Stimulated activated CD4-positive, alpha-beta T cell treated with anti-CD3 and anti-CD28 coated beads, TNF-alpha, amount 100 ng/mL, for 4 hours (primary cell): ENCODE data around the gene NDUFS6.
"Not testable (repeated sequence)": the region's sequence is repeated elsewhere in the genome, so short reads cannot be mapped to it uniquely, and the experiment has no call there.

Experiments
- DNase-seq, 3 experiments: peaks; one replicate each; pipeline ENCODE4 v3.0.0-alpha.2; 2020; ENCODE audit warnings: low read depth in 3 of 3

The NDUFS6 gene

DNA sequence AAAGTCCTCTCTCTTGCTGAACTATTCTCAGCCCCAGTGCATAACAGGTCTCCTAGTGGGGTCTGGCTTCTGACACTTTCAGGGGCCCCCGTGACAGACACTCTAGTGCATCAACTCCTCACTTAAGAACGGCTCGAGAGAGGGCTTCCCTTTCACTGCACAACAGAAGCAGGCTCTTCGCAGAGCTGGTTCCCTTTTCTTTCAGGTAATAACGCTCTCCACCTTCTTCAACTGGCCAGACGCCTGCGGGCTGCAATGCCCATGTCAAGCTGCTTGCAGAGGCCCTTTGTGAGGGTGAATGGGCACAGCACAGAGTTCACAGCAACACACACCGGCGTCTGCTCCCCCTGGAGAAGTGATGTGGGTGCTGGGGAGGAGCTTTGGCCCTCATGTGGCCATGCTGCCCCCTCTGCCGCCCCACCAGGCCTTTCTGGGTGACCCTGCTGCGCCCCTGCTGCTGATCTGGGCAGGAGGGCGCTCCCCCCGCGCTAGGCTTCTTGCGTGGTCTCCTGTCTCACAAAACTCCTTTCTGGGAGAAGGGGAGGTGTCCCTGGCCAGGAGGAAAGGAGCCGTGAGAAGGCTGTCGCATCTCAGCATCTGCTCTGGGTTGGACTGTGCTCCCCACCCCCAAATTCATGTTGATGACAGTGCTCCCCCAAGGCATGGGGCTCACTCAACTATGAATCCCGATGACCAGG is 4.0 kb upstream of the NDUFS6 start:
- no peak for DNase-seq

DNA sequence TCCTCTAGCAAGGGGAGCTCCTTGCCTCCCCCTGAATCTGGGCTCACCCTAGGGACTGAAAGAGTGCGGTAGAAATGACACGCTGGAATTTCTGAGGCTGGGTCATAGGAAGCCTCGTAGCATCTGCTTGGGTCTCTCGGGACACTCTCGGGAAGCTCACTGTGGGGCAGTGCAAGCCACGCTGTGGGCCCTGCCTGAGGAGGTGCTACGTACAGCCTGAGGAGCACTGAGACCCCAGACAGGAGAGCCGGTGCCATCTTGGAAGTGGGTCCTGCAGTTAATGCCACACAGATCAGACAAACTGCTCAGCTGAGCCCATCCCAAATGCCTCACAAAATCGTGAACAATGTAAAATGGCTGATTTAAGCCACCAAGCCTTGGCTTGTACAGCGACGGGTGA is 3.4 kb upstream of the NDUFS6 start:
- no peak for DNase-seq

DNA sequence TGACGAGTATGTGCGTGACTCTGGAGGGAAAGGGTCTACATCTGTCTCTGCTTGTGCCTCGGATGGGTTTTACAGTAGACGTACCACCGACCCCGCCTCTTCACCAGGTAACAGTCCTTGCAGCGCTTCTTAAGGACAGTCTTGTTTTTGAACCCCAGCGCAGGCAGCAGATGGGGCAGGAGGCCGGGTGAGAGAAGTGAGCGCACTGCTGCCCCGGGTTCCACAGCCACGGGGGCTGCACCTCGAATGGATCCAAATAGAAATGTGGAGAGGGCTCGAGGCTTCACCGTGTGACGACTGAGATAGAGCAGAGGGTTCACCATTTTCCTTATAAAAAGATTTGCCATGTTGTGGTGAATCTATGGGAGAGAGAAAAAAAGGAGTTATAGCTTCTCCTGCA is 2.6 kb upstream of the NDUFS6 start:
- DNase-seq, result not testable (repeated sequence)

GRCh38 chr5:1799110-1799601 is 2.1 kb upstream of the NDUFS6 start:
- DNase-seq, result no peak

- DNase-seq, result peak; percentile 88 to 89 (median 89)
These were observed 1.4 kb upstream of the NDUFS6 start, which contains the start of gene MRPL36 for GRCh38 chr5:1799602-1800471. TSS of gene MRPL36 (minus strand) at chr5:1799837. CDS start at chr5:1798935, 902 bp downstream.

DNA sequence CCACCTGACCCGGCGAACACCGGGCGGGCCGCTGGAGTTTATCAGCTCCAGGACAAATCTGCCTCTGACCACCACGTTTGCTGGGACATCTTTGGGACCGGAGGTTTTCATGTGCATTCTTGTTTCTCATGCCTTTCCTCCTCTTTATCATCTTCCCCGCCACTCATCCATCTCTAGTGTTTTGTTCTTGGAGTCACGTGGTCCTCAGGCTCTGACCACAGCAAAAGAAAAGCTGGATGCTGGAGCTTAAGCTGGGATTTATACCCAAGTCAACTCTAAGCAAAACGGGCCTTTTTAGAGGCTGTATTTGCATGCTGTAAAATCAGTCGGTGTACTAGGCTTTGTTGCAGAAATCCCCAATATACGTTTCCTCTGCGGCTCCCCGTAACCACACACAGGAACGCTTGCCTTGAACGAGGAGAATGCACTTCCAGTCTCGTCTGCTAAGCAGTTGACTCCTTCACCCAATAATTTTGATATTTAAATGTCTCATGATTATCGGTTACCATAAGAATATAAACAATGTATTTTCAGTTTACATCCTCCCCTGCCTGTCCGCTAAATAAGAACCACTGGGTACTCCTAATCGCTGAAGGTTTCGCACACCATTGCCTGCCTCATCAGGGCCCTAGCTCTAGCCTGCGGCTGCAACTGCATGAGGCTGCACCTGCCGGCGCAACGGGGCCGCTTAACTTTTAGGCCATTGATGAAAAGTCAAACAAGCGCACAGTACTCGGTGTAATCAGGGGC is 560 bp upstream of the NDUFS6 start:
- peak in 1 of 3 experiments; percentile 11 for DNase-seq

DNA sequence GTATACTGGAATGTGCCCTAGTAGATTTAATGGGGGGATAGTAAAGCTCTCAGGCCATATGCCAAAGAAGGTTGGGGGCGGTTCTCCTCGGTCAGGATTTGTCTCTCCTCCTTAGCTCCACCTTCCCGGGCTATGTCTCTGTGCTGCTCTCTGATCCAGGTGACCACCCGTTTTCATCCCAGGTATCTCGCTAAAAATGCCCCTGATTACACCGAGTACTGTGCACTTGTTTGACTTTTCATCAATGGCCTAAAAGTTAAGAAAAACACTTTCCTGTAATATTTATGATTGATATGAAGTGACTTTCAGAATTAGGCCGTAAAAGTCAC is 724 bp downstream of the NDUFS6 start:
- DNase-seq, result no peak

GRCh38 chr5:1803192-1803591 is 2.0 kb downstream of the NDUFS6 start:
- no peak for DNase-seq

- DNase-seq, result no peak
These were observed 2.9 kb downstream of the NDUFS6 start for GRCh38 chr5:1804001-1804690.

- DNase-seq, result no peak
These were observed 4.1 kb downstream of the NDUFS6 start for GRCh38 chr5:1805326-1805725.

GRCh38 chr5:1805736-1806135 is 4.5 kb downstream of the NDUFS6 start:
- no peak for DNase-seq

DNA sequence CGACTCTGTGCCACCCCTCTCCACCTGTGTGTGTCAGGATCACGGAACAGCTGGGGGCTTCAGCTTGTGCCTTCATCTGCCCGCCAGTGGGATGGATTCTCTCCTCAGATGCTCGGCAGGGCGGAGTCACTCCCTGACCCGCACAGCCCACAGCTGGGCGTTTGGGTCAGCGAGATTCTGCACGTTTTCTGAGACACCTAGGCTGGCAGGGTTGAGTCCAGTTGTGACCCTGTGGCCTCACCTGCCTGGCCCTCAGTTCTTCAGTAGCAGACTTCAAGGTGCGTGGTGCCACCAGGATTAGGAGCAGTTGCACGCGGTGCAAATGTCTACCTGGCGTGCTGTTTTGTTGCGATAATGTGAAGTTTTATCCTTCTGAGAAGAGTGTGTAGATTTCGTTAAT is 5.0 kb downstream of the NDUFS6 start:
- no peak for DNase-seq

GRCh38 chr5:1806974-1807373 is 5.8 kb downstream of the NDUFS6 start:
- DNase-seq, result no peak

DNA sequence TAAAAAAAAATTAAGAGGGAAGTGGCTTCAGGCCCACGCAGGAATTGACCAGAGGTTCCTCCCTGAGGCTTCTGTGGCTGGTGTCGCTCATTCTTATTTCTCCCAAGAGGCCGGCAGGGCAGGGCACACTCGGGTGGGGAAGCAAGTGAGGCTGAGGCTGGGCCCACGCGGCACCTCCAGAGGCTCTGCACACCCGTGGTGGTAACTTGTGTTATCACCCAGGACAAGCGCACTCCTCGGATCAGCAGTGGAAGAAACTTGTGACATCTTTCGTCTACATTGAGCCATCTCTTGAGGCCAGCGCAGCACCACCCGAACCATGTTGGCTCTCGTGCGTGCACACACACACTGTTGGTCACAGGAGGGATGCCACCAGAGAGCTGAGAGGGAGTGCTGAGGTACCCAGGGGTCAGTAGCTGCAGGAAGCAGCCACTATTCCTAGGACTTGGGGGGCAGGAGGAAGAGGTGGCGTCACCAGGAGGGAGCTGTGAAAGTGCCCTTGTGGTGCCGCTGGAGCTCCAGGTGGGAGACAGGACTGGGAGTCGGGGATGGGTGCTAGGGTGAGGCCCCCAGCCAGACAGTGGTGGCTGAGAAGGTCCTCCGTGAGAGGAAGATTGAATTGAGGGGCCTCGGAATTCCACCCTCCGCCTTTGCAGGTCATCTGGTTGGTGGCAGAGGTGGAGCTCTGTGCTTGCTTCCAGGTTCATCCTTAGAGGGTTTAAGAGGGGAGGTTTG is 6.4 kb downstream of the NDUFS6 start:
- no peak for DNase-seq

GRCh38 chr5:1808439-1808838 is 7.2 kb downstream of the NDUFS6 start:
- no peak for DNase-seq

DNA sequence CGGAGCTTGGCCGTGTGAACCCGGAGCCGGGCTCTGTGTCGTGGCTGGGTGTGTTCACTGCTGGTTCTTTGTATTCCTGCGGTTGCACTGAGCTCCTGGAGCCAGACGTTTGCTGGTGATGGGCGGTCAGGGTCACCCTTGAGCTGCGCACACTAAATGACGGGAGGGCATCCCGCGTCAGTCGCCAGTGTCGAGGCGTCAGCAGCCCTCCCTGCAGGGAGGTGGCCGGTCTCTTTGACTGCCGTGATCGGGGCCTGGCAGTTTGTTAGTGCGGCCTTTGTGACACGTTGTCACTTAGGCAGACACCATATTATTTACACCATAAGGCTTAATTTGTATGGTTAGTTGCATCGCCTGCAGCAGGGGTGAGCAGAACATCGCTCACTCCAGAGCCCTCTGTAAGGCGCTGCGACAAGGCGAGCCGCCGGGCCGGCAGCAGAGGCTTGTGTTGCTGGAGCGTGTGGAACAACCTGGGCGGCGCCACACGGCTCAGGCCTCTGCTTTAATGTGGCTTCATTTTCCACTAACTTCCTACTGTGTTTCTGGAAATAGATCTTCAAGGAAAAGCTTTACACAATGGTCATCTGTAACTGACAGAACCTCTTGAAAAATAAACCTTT is 8.3 kb downstream of the NDUFS6 start:
- DNase-seq, result no peak

DNA sequence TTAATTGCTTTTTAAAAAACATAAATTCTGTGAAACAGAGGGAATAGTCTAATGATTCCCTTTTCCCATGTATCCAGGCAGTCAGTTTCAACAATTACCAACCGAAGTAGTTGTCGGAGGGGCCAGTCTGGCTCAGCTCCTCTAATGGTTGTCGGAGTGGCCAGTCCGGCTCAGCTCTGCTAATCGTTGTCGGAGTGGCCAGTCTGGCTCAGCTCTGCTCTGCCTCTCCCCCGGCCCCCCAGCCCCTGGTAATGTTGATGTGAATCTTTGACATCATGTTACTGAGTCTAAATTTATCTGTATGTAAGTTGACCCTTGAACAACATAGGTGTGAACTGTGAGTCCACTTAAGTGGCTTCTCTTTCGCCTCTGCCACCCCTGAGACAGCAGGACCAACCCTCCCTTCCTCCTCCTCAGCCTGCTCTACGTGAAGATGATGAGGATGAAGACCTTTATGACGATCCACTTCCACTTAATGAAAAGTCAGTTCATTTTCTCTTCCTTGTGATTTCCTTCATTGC is 9.4 kb downstream of the NDUFS6 start:
- no peak for DNase-seq

GRCh38 chr5:1814183-1815020 is 13.2 kb downstream of the NDUFS6 start:
- no peak for DNase-seq

DNA sequence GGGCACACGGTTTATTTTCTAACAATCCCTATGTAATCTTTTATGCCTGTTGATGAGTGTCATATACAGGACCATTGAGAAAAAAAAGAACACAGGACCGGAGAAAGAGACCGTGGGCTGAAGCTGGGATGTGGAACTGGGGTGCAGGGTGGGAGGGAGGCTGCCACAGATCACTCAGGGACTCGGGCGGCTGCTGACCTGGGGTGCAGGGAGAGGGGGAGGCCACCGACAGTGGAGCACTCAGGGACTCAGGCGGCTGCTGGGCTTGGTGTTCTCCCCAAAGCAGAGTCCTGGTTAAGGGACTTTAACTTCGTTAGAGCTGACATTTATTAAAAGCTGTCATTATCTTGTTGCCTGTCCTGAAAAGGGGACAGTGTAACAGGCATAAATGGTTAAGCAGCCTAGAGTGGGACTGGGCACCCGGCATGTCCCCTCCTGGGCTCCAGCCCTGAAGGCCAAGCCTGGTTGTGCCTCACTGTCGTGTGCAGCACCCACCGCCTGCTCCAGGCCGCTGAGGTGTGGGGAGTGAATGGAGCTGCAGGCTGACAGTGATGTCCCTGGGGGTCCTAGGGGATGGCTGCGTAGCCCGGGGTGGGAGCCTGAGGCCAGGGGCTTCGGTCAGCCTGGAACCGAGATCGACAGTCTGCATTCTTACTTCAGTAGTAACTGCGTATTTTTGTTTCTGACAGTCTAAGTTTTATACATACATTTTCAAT is 14.0 kb downstream of the NDUFS6 start:
- DNase-seq, result no peak
